ENCODE data around the gene PNPLA2.

- TF ChIP-seq CTCF (IDR thresholded peaks at IDR 0.05) (no peak), POLR2AphosphoS5 (IDR thresholded peaks at IDR 0.05) (no peak), EP300 (IDR thresholded peaks at IDR 0.05) (no peak), POLR2A (IDR thresholded peaks at IDR 0.05) (no peak)
Observed at GRCh38 chr11:816433-816779, 2.3 kb upstream of the PNPLA2 start.

All from gastroesophageal sphincter (tissue), 3 donors.